ENCODE results near the gene NOS1AP.

DNA sequence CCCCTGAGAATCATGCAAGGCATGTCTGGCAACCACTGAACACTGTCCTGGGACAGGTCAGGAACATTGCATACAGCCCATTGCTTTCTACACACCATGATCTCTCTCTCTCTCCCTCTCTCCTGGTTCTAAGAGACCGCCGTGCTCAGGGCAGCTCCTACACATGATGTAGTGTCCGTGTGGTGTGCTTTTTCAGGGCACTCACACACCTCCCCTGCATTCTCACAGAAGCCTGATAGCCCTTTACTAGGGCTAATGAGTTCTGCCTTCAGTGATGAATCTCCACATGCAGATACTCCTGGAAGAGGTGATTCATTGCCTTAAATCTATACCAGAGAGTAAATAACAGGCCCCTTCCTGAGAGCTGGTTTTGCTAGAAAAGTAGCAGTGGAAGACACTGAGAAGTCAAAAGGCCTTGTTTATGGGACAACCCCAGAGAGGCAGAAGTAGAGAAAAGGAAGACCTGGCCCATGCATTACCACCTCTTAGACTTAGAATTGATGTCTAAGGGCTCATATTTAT, 38.7 kb upstream of the NOS1AP start:
- TF ChIP-seq, protein P1, sequence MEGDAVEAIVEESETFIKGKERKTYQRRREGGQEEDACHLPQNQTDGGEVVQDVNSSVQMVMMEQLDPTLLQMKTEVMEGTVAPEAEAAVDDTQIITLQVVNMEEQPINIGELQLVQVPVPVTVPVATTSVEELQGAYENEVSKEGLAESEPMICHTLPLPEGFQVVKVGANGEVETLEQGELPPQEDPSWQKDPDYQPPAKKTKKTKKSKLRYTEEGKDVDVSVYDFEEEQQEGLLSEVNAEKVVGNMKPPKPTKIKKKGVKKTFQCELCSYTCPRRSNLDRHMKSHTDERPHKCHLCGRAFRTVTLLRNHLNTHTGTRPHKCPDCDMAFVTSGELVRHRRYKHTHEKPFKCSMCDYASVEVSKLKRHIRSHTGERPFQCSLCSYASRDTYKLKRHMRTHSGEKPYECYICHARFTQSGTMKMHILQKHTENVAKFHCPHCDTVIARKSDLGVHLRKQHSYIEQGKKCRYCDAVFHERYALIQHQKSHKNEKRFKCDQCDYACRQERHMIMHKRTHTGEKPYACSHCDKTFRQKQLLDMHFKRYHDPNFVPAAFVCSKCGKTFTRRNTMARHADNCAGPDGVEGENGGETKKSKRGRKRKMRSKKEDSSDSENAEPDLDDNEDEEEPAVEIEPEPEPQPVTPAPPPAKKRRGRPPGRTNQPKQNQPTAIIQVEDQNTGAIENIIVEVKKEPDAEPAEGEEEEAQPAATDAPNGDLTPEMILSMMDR (IDR thresholded peaks at IDR 0.05; ENCODE audit: extremely low read depth in 1 of 2, insufficient read depth in 1 of 2, low read depth in 1 of 2, low read length in 2 of 2): no peak
- no peak for TF ChIP-seq FOS (IDR thresholded peaks at IDR 0.05; ENCODE audit: borderline replicate concordance, insufficient read depth, low read length)
- TF ChIP-seq, protein P2, sequence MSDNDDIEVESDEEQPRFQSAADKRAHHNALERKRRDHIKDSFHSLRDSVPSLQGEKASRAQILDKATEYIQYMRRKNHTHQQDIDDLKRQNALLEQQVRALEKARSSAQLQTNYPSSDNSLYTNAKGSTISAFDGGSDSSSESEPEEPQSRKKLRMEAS (IDR thresholded peaks at IDR 0.05; ENCODE audit: insufficient read depth, insufficient read length): no peak
